Thoracic aorta endothelial cell (primary cell): ENCODE measurements around the gene C14orf119. TPM values are rescaled to one million over a fixed set of nuclear protein-coding genes. Genes with fewer than 3 reads are reported as not detected.

ENCODE experiments used
- total RNA-seq: library from RNA; depleted of rRNA; stranded (reverse); fragments of >200 nt; gene quantifications from 2 replicates; pipeline ENCODE4 v1.2.3, GENCODE V29; 2012

Gene C14orf119, protein sequence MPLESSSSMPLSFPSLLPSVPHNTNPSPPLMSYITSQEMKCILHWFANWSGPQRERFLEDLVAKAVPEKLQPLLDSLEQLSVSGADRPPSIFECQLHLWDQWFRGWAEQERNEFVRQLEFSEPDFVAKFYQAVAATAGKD
- total RNA-seq: 41.9 and 45.7 TPM in 2 replicates

DNA sequence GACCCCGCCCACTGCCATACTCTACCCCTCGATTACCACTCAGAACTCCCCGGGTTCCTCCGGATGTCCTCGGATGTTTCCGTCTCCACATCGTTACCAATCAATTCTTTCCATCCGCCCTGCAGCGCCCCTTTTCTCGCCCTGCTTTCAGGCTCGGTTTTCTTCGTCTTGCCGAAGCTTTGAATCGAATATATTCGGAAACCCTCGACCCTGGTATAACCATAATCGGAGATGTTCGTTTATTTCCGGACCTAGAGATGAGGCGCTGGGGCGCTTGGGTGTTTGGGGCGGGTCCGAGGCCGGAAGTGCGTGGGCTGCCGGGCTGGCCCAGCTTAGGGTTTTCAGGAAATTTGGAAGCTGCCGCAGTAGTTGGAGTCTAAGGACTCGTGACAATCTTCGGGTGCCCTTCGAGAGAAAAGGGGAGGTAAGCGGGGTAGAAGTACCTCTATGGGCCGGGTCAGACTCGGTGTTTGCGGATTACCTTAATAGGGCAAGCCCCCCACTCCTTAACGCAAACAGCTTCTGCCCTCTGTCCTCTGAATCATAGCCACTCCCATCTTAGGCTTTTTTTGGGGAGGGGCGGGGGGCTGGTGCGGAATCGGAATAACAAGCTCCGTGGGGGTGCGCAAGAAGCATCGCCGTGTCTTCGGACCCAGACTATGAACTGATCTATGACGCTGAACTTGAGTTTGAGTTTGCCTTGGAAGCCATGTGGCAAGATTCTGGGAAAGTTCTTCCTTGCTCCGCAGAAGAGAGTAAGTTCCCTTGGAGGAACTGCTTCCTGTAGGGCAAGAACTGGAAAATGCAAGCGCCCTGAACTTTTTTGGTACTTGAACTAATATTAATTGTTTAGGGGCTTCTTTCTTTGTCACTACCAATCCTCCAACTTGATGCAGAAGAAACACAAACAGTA, at the start of gene C14orf119:
Gene C14orf119, plus strand, starts transcription at position 310 of the 913 bp plus-strand sequence. CDS start 2,154 bp downstream, outside the sequence.

DNA sequence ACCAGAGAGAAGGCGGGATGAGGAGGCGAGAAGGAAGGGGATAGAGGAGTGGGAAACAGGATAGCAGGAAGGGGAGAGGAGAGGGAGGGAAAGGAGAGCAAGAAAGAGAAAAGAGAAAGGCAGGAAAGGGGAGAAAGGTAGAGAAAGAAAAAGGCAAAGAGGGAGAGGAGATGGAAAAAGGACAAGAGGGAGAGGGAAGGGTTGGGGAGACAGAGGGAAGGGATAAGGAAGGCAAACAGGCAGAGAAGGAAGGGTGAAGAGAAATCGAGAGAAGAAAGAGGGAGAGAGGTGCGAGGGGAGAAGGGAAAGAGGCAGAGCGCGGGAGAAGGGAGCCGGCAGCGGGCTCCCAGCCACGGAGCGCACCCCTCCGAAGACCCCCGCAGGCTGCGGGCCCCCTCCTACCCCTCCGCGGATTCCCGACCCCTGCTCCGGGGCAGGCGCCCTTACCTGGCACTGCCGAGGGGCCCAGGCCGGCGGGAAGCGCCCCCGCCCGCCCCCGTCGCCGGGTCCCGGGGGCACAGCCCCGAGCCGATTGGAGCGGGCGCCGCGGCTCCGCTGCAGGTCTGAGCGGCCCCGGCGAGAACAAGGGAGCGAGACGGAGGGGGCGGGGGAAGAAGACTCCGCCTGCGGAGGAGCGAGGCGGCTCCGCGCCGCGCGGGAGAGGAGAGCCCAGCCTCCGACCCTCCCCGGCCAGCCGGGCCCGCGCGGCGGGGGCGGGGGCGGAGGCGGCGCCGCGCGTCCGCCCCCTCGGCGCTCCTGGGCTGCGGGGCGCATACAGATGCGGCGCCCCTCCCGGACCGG, 38.1 kb upstream of the C14orf119 start, which contains the start of gene CDH24:
Gene CDH24, minus strand, starts transcription at position 565 of the 801 bp plus-strand sequence. CDS start 1,787 bp downstream, outside the sequence.

DNA sequence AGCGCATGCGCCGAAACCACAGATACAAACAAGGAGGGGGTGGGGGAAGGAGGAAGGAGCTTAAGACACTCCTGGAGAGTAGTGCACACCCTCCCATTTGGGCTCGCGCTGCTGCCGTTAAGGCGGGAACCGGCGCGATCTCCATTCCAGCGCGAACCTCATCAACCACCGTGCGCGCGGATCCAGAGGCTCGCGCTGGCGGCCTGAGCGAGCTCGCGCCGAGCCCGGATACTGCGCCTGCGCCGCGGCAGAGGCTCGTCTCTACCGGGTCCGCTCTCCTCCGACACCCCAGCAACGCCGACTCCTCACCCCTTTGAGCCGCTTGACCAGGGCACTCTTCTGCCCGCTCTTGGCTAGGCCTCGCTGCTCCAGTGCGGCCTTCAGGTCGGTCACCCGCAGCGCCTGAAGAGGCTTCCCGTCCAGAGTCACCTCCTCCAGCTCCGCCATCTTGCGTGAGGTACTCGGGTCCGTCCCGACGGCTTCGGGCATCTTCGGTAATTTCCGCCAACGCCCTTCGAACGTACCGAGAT, 574 bp upstream of the C14orf119 start, which contains the start of gene ACIN1:
Gene ACIN1, minus strand, starts transcription at position 471 of the 530 bp plus-strand sequence. Its CDS starts 24 bp downstream, at position 447.

DNA sequence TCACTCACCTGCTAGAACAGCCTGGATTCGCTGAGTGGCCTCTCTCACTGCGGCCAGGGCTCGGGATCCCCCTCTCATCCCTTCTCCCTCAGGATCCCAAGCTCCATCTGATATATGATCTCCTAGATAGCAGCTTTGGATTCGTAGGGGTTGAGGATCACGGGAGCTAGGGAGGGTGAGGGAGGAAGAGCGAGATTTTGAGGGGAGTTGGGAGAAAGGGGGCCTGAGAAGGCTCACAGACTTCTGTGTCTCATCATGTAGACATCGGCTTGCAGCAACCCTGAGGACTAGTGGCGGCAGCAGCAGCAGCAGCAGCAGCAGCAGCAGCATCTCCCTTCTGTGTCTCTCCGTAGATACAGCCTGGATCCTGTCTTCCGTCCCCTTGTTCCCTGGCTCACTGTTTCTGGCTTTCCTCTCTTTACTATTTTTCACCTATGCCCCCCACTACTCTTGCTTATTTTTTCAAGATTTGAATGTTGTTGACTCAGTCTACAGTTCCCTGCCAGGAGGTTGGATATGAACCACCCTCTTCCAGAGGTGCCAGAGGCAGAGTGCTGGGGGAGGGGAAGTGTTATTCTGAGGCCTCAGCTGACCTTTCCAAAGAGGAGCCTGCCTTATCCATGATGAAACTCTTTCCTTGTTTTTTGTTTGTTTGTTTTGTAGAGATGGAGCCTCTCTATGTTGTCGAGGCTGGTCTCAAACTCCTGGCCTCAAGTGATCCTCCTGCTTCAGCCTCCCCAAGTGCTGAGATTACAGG, 9.5 kb downstream of the C14orf119 start, which contains the start of gene CIROP:
Gene CIROP, minus strand, starts transcription at position 399 of the 757 bp plus-strand sequence. Its CDS starts 69 bp downstream, at position 330.

DNA sequence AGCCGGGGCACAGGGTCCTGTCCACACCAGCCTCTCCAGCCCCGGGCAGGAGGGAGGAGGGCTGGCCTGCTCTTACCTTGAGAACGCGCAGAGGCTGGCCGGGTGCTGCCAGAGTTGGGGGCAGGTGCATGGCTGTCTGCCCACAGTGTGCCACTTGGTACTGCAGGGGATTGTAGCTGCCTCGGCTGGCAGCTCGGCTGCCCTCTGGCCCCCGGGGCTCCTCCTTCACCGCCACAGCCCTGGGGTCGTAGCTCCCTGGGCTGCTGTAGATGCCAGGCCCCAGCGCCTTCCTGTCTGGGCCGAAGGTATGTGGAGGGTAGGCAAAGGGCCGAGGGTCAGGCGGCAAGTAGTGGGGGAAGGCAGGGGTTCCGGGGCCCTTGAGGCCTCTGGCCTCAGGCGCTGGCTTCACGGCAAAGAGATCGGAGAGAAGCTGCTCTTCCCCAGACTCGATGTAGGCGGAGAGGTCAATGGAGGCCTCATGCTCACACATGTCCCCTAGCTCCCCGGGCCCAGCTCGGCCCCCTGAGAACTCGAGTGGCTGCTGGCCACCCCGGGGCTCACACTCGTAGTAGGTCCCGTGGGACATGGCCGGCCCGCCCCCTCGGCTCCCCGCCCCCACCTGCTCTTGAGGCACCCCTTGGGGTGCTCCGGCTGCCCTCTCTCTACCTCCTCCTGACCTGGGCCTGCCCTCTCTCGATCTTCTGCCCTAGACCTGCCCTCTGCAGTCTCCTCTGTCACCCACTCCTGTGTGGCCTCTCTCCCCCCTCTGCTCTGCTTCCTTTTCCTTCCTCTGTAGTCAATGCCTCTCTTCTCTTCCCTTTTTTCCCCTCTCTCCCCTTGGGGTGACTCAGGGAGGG, 23.4 kb downstream of the C14orf119 start, which contains the start of gene CEBPE:
Gene CEBPE, minus strand, starts transcription at position 750 of the 857 bp plus-strand sequence. Its CDS starts 164 bp downstream, at position 586.

Other genes starting within 250 kb of the C14orf119 start
- gene LRP10, start 223.8 kb upstream of the C14orf119 start, total RNA-seq: 94.7 and 101 TPM in 2 replicates
- gene REM2, start 212.3 kb upstream of the C14orf119 start, total RNA-seq: 0.13 TPM in 1 of 2 replicates, not detected in the other
- gene RBM23, start 176.4 kb upstream of the C14orf119 start, total RNA-seq: 96.0 and 99.1 TPM in 2 replicates
- 60.6 and 70.9 TPM in 2 replicates for gene PRMT5, start 166.1 kb upstream of the C14orf119 start, total RNA-seq
- gene HAUS4, start 138.4 kb upstream of the C14orf119 start, total RNA-seq: 49.6 and 55.0 TPM in 2 replicates
- 39.9 and 52.0 TPM in 2 replicates for gene AJUBA, start 113.0 kb upstream of the C14orf119 start, total RNA-seq
- 3.6 and 4.9 TPM in 2 replicates for gene C14orf93, start 85.4 kb upstream of the C14orf119 start, total RNA-seq
- gene PSMB5, start 60.6 kb upstream of the C14orf119 start, total RNA-seq: 225 TPM in 2 replicates
- not detected in 2 replicates for gene PSMB11, start 53.3 kb upstream of the C14orf119 start, total RNA-seq
- gene CDH24, start 38.0 kb upstream of the C14orf119 start, total RNA-seq: 8.9 and 9.8 TPM in 2 replicates
- 126 and 134 TPM in 2 replicates for gene ACIN1, start 369 bp upstream of the C14orf119 start, total RNA-seq
- gene CIROP, start 9.5 kb downstream of the C14orf119 start, total RNA-seq: not detected in 2 replicates
- not detected in 2 replicates for gene CEBPE, start 23.8 kb downstream of the C14orf119 start, total RNA-seq
- 1.1 and 2.4 TPM in 2 replicates for gene SLC7A8, start 88.2 kb downstream of the C14orf119 start, total RNA-seq
- gene RNF212B, start 142.4 kb downstream of the C14orf119 start, total RNA-seq: not detected in 2 replicates
- gene HOMEZ, start 190.6 kb downstream of the C14orf119 start, total RNA-seq: 5.9 and 9.8 TPM in 2 replicates
- gene PPP1R3E, start 207.4 kb downstream of the C14orf119 start, total RNA-seq: 3.7 and 4.7 TPM in 2 replicates
- gene BCL2L2, start 211.3 kb downstream of the C14orf119 start, total RNA-seq: 18.5 and 22.2 TPM in 2 replicates
- 71.1 and 81.7 TPM in 2 replicates for gene PABPN1, start 226.0 kb downstream of the C14orf119 start, total RNA-seq